IPS-15b (cell line): ENCODE measurements around the gene USP7.

Experiments
- H3K27me3 ChIP-seq: one replicate; pipeline ENCODE4 v1.6.1; 2013; ENCODE audit warnings: low read length; ENCODE audit not compliant: control insufficient read depth, insufficient read depth
- H3K36me3 ChIP-seq: one replicate; pipeline ENCODE4 v1.6.1; 2013; ENCODE audit warnings: low read length; ENCODE audit not compliant: control insufficient read depth, insufficient read depth
- H3K4me1 ChIP-seq: one replicate; pipeline ENCODE4 v1.6.1; 2013; ENCODE audit warnings: mild to moderate bottlenecking, low read length; ENCODE audit not compliant: control insufficient read depth, insufficient read depth
- H3K4me3 ChIP-seq: one replicate; pipeline ENCODE4 v1.5.1; 2013; ENCODE audit warnings: low read depth, low read length
- H3K9ac ChIP-seq: one replicate; pipeline ENCODE4 v1.6.1; 2013; ENCODE audit warnings: low read depth, mild to moderate bottlenecking, low read length
- H3K9me3 ChIP-seq: one replicate; pipeline ENCODE4 v1.6.1; 2013; ENCODE audit warnings: mild to moderate bottlenecking, low read length; ENCODE audit not compliant: control insufficient read depth, insufficient read depth

USP7 gene

GRCh38 chr16:8866118-8866883, 97.4 kb downstream of the USP7 start:
- Histone ChIP-seq H3K27me3 (no peaks in the 10 kb centered on the region), H3K4me1 (peaks cover 22% of the 10 kb centered on the region), H3K4me3 (peak overlapping the region; percentile 88), H3K9ac (peak overlapping the region; percentile 92), H3K9me3 (no peaks in the 10 kb centered on the region), H3K36me3 (peaks cover 4% of the 10 kb centered on the region)

- Histone ChIP-seq H3K27me3 (no peaks in the 10 kb centered on the region), H3K36me3 (peaks cover 4% of the 10 kb centered on the region), H3K4me3 (peak overlapping the region; percentile 88), H3K9ac (no peak overlapping the region), H3K4me1 (peaks cover 22% of the 10 kb centered on the region), H3K9me3 (no peaks in the 10 kb centered on the region)
Observed at GRCh38 chr16:8865145-8865882, 98.4 kb downstream of the USP7 start.

- H3K9ac ChIP-seq: peak overlapping the region; percentile 37
- H3K27me3 ChIP-seq: no peaks in the 10 kb centered on the region
- H3K36me3 ChIP-seq: peaks cover 4% of the 10 kb centered on the region
- no peaks in the 10 kb centered on the region for H3K9me3 ChIP-seq
- peaks cover 22% of the 10 kb centered on the region for H3K4me1 ChIP-seq
- H3K4me3 ChIP-seq: no peak overlapping the region
Observed at GRCh38 chr16:8864480-8865110, 99.1 kb downstream of the USP7 start.

- H3K4me3 ChIP-seq: no peak overlapping the region
- H3K9ac ChIP-seq: no peak overlapping the region
- H3K9me3 ChIP-seq: no peaks in the 10 kb centered on the region
- H3K36me3 ChIP-seq: peaks cover 11% of the 10 kb centered on the region
- H3K4me1 ChIP-seq: peaks cover 22% of the 10 kb centered on the region
- H3K27me3 ChIP-seq: no peaks in the 10 kb centered on the region
Observed at GRCh38 chr16:8863594-8864424, 99.9 kb downstream of the USP7 start.

GRCh38 chr16:8862309-8863130, 101.2 kb downstream of the USP7 start:
- Histone ChIP-seq H3K36me3 (peaks cover 21% of the 10 kb centered on the region), H3K4me3 (no peak overlapping the region), H3K27me3 (no peaks in the 10 kb centered on the region), H3K9me3 (no peaks in the 10 kb centered on the region), H3K9ac (no peak overlapping the region), H3K4me1 (peaks cover 22% of the 10 kb centered on the region)

GRCh38 chr16:8861563-8862308, 102.0 kb downstream of the USP7 start:
- H3K9ac ChIP-seq: no peak overlapping the region
- H3K36me3 ChIP-seq: peaks cover 24% of the 10 kb centered on the region
- H3K9me3 ChIP-seq: no peaks in the 10 kb centered on the region
- no peak overlapping the region for H3K4me3 ChIP-seq
- H3K4me1 ChIP-seq: peaks cover 22% of the 10 kb centered on the region
- no peaks in the 10 kb centered on the region for H3K27me3 ChIP-seq

GRCh38 chr16:8859913-8860881, 103.5 kb downstream of the USP7 start:
- peaks cover 39% of the 10 kb centered on the region for H3K36me3 ChIP-seq
- H3K9ac ChIP-seq: no peak overlapping the region
- H3K27me3 ChIP-seq: no peaks in the 10 kb centered on the region
- no peaks in the 10 kb centered on the region for H3K9me3 ChIP-seq
- H3K4me1 ChIP-seq: peaks cover 11% of the 10 kb centered on the region
- no peak overlapping the region for H3K4me3 ChIP-seq

GRCh38 chr16:8858994-8859912, 104.5 kb downstream of the USP7 start:
- no peak overlapping the region for H3K9ac ChIP-seq

GRCh38 chr16:8855972-8856371, 107.7 kb downstream of the USP7 start:
- Histone ChIP-seq H3K36me3 (peaks cover 52% of the 10 kb centered on the region), H3K9me3 (no peaks in the 10 kb centered on the region), H3K4me1 (peaks cover 7% of the 10 kb centered on the region), H3K27me3 (no peaks in the 10 kb centered on the region), H3K4me3 (no peak overlapping the region), H3K9ac (no peak overlapping the region)

More at GRCh38 chr16:8858994-8859912, 104.5 kb downstream of the USP7 start:
- Histone ChIP-seq H3K4me1 (peaks cover 6% of the 10 kb centered on the region), H3K9me3 (no peaks in the 10 kb centered on the region), H3K27me3 (no peaks in the 10 kb centered on the region), H3K4me3 (no peak overlapping the region), H3K36me3 (peaks cover 44% of the 10 kb centered on the region)
